ENCODE measurements around the gene MMRN2. TPM values are rescaled to one million over a fixed set of nuclear protein-coding genes. Genes with fewer than 3 reads are reported as not detected.
"Not testable (repeated sequence)": the region's sequence is repeated elsewhere in the genome, so short reads cannot be mapped to it uniquely, and the experiment has no call there.

Gene MMRN2
- total RNA-seq, 3 donors from 2014 or later, result 5.7 to 11.5 (median 8.3) TPM

GRCh38 chr10:86992456-86992855 lies 35.0 kb upstream of the MMRN2 start:
- no peak for ATAC-seq
- intact Hi-C loops (cut with DNase I, micrococcal nuclease), result no loop called here
- TF ChIP-seq, protein P1, sequence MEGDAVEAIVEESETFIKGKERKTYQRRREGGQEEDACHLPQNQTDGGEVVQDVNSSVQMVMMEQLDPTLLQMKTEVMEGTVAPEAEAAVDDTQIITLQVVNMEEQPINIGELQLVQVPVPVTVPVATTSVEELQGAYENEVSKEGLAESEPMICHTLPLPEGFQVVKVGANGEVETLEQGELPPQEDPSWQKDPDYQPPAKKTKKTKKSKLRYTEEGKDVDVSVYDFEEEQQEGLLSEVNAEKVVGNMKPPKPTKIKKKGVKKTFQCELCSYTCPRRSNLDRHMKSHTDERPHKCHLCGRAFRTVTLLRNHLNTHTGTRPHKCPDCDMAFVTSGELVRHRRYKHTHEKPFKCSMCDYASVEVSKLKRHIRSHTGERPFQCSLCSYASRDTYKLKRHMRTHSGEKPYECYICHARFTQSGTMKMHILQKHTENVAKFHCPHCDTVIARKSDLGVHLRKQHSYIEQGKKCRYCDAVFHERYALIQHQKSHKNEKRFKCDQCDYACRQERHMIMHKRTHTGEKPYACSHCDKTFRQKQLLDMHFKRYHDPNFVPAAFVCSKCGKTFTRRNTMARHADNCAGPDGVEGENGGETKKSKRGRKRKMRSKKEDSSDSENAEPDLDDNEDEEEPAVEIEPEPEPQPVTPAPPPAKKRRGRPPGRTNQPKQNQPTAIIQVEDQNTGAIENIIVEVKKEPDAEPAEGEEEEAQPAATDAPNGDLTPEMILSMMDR (IDR thresholded peaks at IDR 0.05), result no peak

DNA sequence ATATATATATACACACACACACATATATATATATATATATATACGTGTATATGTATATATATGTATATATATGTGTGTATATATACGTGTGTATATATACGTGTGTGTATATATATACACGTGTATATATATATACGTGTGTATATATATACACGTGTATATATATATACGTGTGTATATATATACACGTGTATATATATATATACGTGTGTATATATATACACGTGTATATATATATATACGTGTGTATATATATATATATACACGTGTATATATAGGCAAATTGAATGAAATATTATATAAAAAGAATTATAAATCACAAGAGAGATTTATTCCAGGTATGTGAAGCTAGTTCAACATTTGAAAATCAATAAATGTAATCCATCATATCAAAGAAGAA lies 33.9 kb upstream of the MMRN2 start:
- H3K9me3 ChIP-seq; ATAC-seq; H3K36me3 ChIP-seq (ENCODE audit: low read depth); H3K4me3 ChIP-seq; DNase-seq; H3K4me1 ChIP-seq (ENCODE audit: low read depth); intact Hi-C loops (cut with DNase I, micrococcal nuclease): not testable (repeated sequence)

More at GRCh38 chr10:86992456-86992855, 35.0 kb upstream of the MMRN2 start:
- no peaks in the 10 kb centered on the region for H3K36me3 ChIP-seq (ENCODE audit: low read depth)
- no peaks in the 10 kb centered on the region for H3K4me1 ChIP-seq (ENCODE audit: low read depth)
- DNase-seq, result no peak
- H3K9me3 ChIP-seq, result no peaks in the 10 kb centered on the region
- no peak overlapping the region for H3K4me3 ChIP-seq

DNA sequence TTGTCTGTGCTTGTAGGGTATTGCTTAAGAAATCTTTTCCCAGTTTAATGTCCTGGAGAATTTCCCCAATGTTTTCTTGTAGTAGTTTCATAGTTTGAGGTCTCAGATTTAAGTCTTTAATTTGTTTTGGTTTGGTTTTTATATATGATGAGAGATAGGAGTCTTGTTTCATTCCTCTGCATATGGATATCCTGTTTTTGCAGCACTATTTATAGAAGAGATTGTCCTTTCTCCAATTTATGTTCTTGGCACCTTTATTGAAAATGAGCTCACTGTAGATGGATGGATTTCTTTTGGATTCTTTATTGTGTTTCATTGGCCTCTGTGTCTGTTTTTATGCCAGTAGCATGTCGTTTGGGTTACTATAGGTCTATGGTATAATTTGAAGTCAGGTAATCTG lies 31.1 kb upstream of the MMRN2 start:
- no peak for ATAC-seq
- Histone ChIP-seq H3K36me3 (ENCODE audit: low read depth) (no peaks in the 10 kb centered on the region), H3K4me1 (ENCODE audit: low read depth) (no peaks in the 10 kb centered on the region), H3K9me3 (no peaks in the 10 kb centered on the region), H3K4me3 (no peak overlapping the region)
- DNase-seq, result no peak
- intact Hi-C loops (cut with DNase I, micrococcal nuclease), result no loop called here
- TF ChIP-seq, protein P1 (IDR thresholded peaks at IDR 0.05), result no peak

- intact Hi-C loops (cut with DNase I, micrococcal nuclease); H3K4me3 ChIP-seq; H3K9me3 ChIP-seq; ATAC-seq; DNase-seq; H3K4me1 ChIP-seq (ENCODE audit: low read depth); H3K36me3 ChIP-seq (ENCODE audit: low read depth): not testable (repeated sequence)
Measured at GRCh38 chr10:86984498-86984897, 27.1 kb upstream of the MMRN2 start.

- H3K4me1 ChIP-seq (ENCODE audit: low read depth), result peaks cover 8% of the 10 kb centered on the region
- no peaks in the 10 kb centered on the region for H3K36me3 ChIP-seq (ENCODE audit: low read depth)
- TF ChIP-seq, protein P1 (IDR thresholded peaks at IDR 0.05), result no peak
- DNase-seq (no peak), ATAC-seq (no peak)
- no peak overlapping the region for H3K4me3 ChIP-seq
- no peaks in the 10 kb centered on the region for H3K9me3 ChIP-seq
- intact Hi-C loops (cut with DNase I, micrococcal nuclease), result no loop called here
Measured at GRCh38 chr10:86981716-86982115, 24.3 kb upstream of the MMRN2 start.

DNA sequence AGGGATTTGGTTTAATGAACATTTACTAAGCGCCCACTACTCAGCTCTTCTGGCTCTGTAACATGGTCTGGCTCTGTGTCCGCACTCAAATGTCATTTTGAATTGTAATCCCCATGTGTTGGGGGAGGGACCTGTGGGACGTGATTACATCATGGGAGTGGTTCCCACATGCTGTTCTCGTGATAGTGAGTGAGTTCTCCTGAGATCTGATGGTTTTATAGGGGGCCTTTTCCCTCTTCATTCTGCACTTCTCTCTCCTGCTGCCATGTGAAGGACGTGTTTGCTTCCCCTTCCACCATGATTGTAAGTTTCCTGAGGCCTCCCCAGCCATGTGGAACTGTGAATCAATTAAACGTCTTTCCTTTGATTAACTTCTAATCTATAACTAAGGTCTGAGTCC lies 23.6 kb upstream of the MMRN2 start:
- H3K4me3 ChIP-seq; DNase-seq; H3K4me1 ChIP-seq (ENCODE audit: low read depth); H3K36me3 ChIP-seq (ENCODE audit: low read depth); ATAC-seq; intact Hi-C loops (cut with DNase I, micrococcal nuclease); H3K9me3 ChIP-seq: not testable (repeated sequence)

- intact Hi-C loops (cut with DNase I, micrococcal nuclease), result no loop called here
- Histone ChIP-seq H3K4me3 (no peak overlapping the region), H3K4me1 (ENCODE audit: low read depth) (peaks cover 8% of the 10 kb centered on the region), H3K36me3 (ENCODE audit: low read depth) (no peaks in the 10 kb centered on the region), H3K9me3 (no peaks in the 10 kb centered on the region)
- TF ChIP-seq, protein P1 (IDR thresholded peaks at IDR 0.05), result no peak
- peak; percentile 84 for ATAC-seq
- peak in 1 of 3 donors; percentile 56 for DNase-seq
Measured at GRCh38 chr10:86979977-86980448, 22.6 kb upstream of the MMRN2 start.

Measured in mucosa of descending colon (tissue), 3 donors.